HepG2 (cell line): ENCODE measurements around the gene DUS1L. TPM values are rescaled to one million over a fixed set of nuclear protein-coding genes. Genes with fewer than 3 reads are reported as not detected.

ENCODE experiments used
- ARID5B ChIP-seq: IDR thresholded peaks from 2 replicates; pipeline ENCODE4 v1.4.0; 2020; ENCODE audit warnings: mild to moderate bottlenecking, missing genetic modification reagents
- ARNT2 ChIP-seq: sonication (generic); formaldehyde crosslinking; IDR thresholded peaks from 2 replicates; pipeline ENCODE4 v1.8.0; 2022; ENCODE audit warnings: mild to moderate bottlenecking, low read depth, missing genetic modification reagents, moderate library complexity
- CBFB ChIP-seq: sonication (generic); formaldehyde crosslinking; IDR thresholded peaks from 2 replicates; pipeline ENCODE4 v1.4.0; 2020; ENCODE audit warnings: missing genetic modification reagents
- MAF1 ChIP-seq: sonication (generic); formaldehyde crosslinking; IDR thresholded peaks from 2 replicates; pipeline ENCODE4 v1.5.0; 2020; ENCODE audit warnings: missing genetic modification reagents, borderline replicate concordance
- MED13 ChIP-seq: sonication (generic); formaldehyde crosslinking; IDR thresholded peaks from 2 replicates; pipeline ENCODE4 v1.5.0; 2020; ENCODE audit warnings: missing genetic modification reagents
- NR0B2 ChIP-seq: sonication (generic); formaldehyde crosslinking; IDR thresholded peaks from 2 replicates; pipeline ENCODE4 v1.4.0; 2020; ENCODE audit warnings: mild to moderate bottlenecking, missing genetic modification reagents
- NR2F1 ChIP-seq, 2 experiments: fragments of 450-650 bp in 1 of 2; formaldehyde crosslinking in 1 of 2; IDR thresholded peaks; 2 replicates each; pipeline versions ENCODE4 v1.5.0 to v1.6.1; 2016 to 2020; ENCODE audit warnings: mild to moderate bottlenecking in 1 of 2, missing compliant biosample characterization in 1 of 2, missing genetic modification reagents in 1 of 2, moderate library complexity in 1 of 2
- REST ChIP-seq, 2 experiments: IDR thresholded peaks; 2 replicates each; pipeline ENCODE4 v1.6.1; 2011 to 2012; ENCODE audit warnings: low read length in 2 of 2, borderline replicate concordance in 1 of 2, low read depth in 1 of 2, mild to moderate bottlenecking in 1 of 2, moderate library complexity in 1 of 2
- SOX5 ChIP-seq: IDR thresholded peaks from 2 replicates; pipeline ENCODE4 v1.6.1; 2016; ENCODE audit warnings: borderline replicate concordance
- ZKSCAN8 ChIP-seq: IDR thresholded peaks from 2 replicates; pipeline ENCODE4 v1.6.1; 2016; ENCODE audit warnings: borderline replicate concordance, missing genetic modification reagents, missing compliant biosample characterization
- ZNF138 ChIP-seq: sonication (generic); formaldehyde crosslinking; IDR thresholded peaks from 2 replicates; pipeline ENCODE4 v1.5.0; 2020; ENCODE audit warnings: mild to moderate bottlenecking, low read depth, missing genetic modification reagents
- ZNF484 ChIP-seq: sonication (generic); formaldehyde crosslinking; IDR thresholded peaks from 2 replicates; pipeline ENCODE4 v1.5.1; 2020; ENCODE audit warnings: mild to moderate bottlenecking, low read depth, missing genetic modification reagents, borderline replicate concordance
- ZNF501 ChIP-seq: sonication (generic); formaldehyde crosslinking; IDR thresholded peaks from 2 replicates; pipeline ENCODE4 v1.5.1; 2020; ENCODE audit warnings: mild to moderate bottlenecking, moderate library complexity, missing genetic modification reagents
- polyA plus RNA-seq, 8 experiments: library from polyadenylated mRNA; depleted of rRNA in 3 of 8; stranded (reverse) in 7 of 8; unstranded in 1 of 8; fragments of >200 nt; fragmentation: Illumina TruSeq in 4 of 8; extraction: Trizol in 4 of 8; gene quantifications; 2 replicates each; pipeline versions ENCODE4 v1.2.1 to v1.2.3, GENCODE V29; 2011 to 2016; ENCODE audit warnings: low read depth in 4 of 8, missing spikeins in 1 of 8, mixed read lengths in 1 of 8; ENCODE audit not compliant: insufficient read depth in 1 of 8
- total RNA-seq, 5 experiments: library from RNA; depleted of rRNA; stranded (reverse); fragments of >200 nt; fragmentation: Illumina TruSeq; extraction: Trizol; gene quantifications; 2 replicates each; pipeline ENCODE4 v1.2.3, GENCODE V29; 2016; ENCODE audit warnings: low read depth in 1 of 5

Gene DUS1L
- total and polyA plus RNA-seq, 2 of the 13 experiments (the other 11 are each of a cell fraction or from before 2014, with no cell fraction given), result 81.0 to 109 TPM

GRCh38 chr17:82022310-82022980, 43.2 kb downstream of the DUS1L start, which contains the start of gene CENPX (continued):
- TF ChIP-seq ZNF501 (CRISPR knock-in tag), result no peak; the same call in 1 of the 2 replicates
- no peak for TF ChIP-seq ARID5B (CRISPR knock-in tag)
- TF ChIP-seq NR2F1 (CRISPR knock-in tag; IDR thresholded peaks at IDR 0.05), result no peak
- TF ChIP-seq NR0B2 (CRISPR knock-in tag), result peak; percentile 90
- TF ChIP-seq ARNT2 (CRISPR knock-in tag), result peak; percentile 75
- peak; percentile 49; the same call in 1 of the 2 replicates for TF ChIP-seq MED13 (CRISPR knock-in tag)
- no peak; the same call in 1 of the 2 replicates for TF ChIP-seq ZKSCAN8
- peak; percentile 89 for TF ChIP-seq ZNF484 (CRISPR knock-in tag)
- 0 out of 2 replicates have a peak, but pooled peaks have one; percentile 8 for TF ChIP-seq SOX5 (CRISPR knock-in tag)
- TF ChIP-seq ZNF138, result peak; percentile 8; the same call in 1 of the 2 replicates
- TF ChIP-seq CBFB, result peak; percentile 78; the same call in 1 of the 2 replicates
- TF ChIP-seq REST (IDR thresholded peaks at IDR 0.05; ENCODE audit: borderline replicate concordance in 1 of 2, low read depth in 1 of 2, low read length in 2 of 2), result peak in 1 of 2 experiments; percentile 30; a peak in 1 of 4 replicates
- TF ChIP-seq MAF1 (CRISPR knock-in tag), result no peak; the same call in 1 of the 2 replicates
